H1 (cell line): ENCODE measurements around the gene THBS4. TPM values are rescaled to one million over a fixed set of nuclear protein-coding genes. Genes with fewer than 3 reads are reported as not detected.
"Not testable (repeated sequence)": the region's sequence is repeated elsewhere in the genome, so short reads cannot be mapped to it uniquely, and the experiment has no call there.

Experiments used
- CTCF ChIA-PET: fragments of 300-600 bp; sonication (Branson Sonifier 250); formaldehyde crosslinking; loops from one replicate; lab custom pipeline; 2021; ENCODE audit not compliant: partially characterized antibody; lab: Charles Lee
- POLR2A ChIA-PET: fragments of 300-600 bp; sonication (Branson Sonifier 250); formaldehyde crosslinking; loops from one replicate; lab custom pipeline; 2021; ENCODE audit warnings: inconsistent platforms; ENCODE audit not compliant: partially characterized antibody; lab: Charles Lee
- DNase-seq, 2 experiments: peaks; one replicate each; pipeline versions ENCODE4 v3.0.0 to v3.0.0-alpha.2; 2010 to 2022; ENCODE audit warnings: low spot score in 2 of 2, low read depth in 1 of 2, mixed read lengths in 1 of 2
- FAIRE-seq: peaks from 2 replicates; lab custom pipeline; 2011; peaks lifted over from hg19 to GRCh38; lab: Jason Lieb, UNC
- H2AFZ ChIP-seq: 2 replicates; pipeline ENCODE4 v1.8.1; 2012; ENCODE audit warnings: low read length, inconsistent platforms
- H2AK5ac ChIP-seq: 2 replicates; pipeline ENCODE4 v1.6.1; 2013; ENCODE audit warnings: low read depth, low read length
- H2BK120ac ChIP-seq: replicated peaks from 2 replicates; pipeline ENCODE3; 2013; ENCODE audit warnings: low read depth, low read length, inconsistent platforms
- H2BK12ac ChIP-seq: 2 replicates; pipeline ENCODE4 v1.6.1; 2013; ENCODE audit warnings: low read depth, low read length
- H2BK15ac ChIP-seq: 2 replicates; pipeline ENCODE4 v1.6.1; 2013; ENCODE audit warnings: low read length
- H2BK20ac ChIP-seq: 2 replicates; pipeline ENCODE4 v1.6.1; 2013; ENCODE audit warnings: low read length
- H2BK5ac ChIP-seq: 2 replicates; pipeline ENCODE4 v1.6.1; 2013; ENCODE audit warnings: low read depth, low read length
- H3K14ac ChIP-seq: 2 replicates; pipeline ENCODE4 v1.6.1; 2013; ENCODE audit warnings: inconsistent platforms; ENCODE audit not compliant: insufficient read length
- H3K18ac ChIP-seq: 2 replicates; pipeline ENCODE4 v1.6.1; 2013; ENCODE audit warnings: low read length; ENCODE audit errors: extremely low read depth
- H3K23ac ChIP-seq: 2 replicates; pipeline ENCODE4 v1.6.1; 2013; ENCODE audit warnings: inconsistent platforms; ENCODE audit not compliant: insufficient read length
- H3K23me2 ChIP-seq: 2 replicates; pipeline ENCODE4 v1.6.1; 2013; ENCODE audit warnings: low read depth, low read length
- H3K27ac ChIP-seq: 2 replicates; pipeline ENCODE4 v1.6.1; 2011; ENCODE audit warnings: low read depth, low read length, inconsistent platforms
- H3K27me3 ChIP-seq, 4 experiments: replicated peaks in 1 of 4; 1 replicate in 1 of 4; 2 replicates in 3 of 4; pipeline versions ENCODE4 v1.6.1 to v1.8.1; 2011 to 2013; ENCODE audit warnings: low read length in 3 of 4, mild to moderate bottlenecking in 3 of 4, inconsistent platforms in 2 of 4, mixed read lengths in 2 of 4, moderate library complexity in 1 of 4; ENCODE audit not compliant: control insufficient read depth in 3 of 4, insufficient read depth in 3 of 4; ENCODE audit errors: extremely low read depth in 1 of 4
- H3K36me3 ChIP-seq, 4 experiments: 2 replicates each; pipeline versions ENCODE4 v1.6.1 to v1.8.1; 2011 to 2013; ENCODE audit warnings: mild to moderate bottlenecking in 4 of 4, low read length in 3 of 4, moderate library complexity in 2 of 4, control low read depth in 1 of 4, inconsistent platforms in 1 of 4; ENCODE audit not compliant: insufficient read depth in 4 of 4, control insufficient read depth in 2 of 4
- H3K4ac ChIP-seq: replicated peaks from 2 replicates; pipeline ENCODE3; 2013; ENCODE audit warnings: low read length, low read depth, mixed read lengths, inconsistent platforms; ENCODE audit not compliant: insufficient read length
- H3K4me1 ChIP-seq, 4 experiments: replicated peaks in 1 of 4; 1 replicate in 1 of 4; 2 replicates in 3 of 4; pipeline versions ENCODE4 v1.6.1 to v1.8.1; 2011 to 2013; ENCODE audit warnings: low read length in 3 of 4, inconsistent platforms in 2 of 4, mixed read lengths in 1 of 4; ENCODE audit not compliant: insufficient read depth in 4 of 4, control insufficient read depth in 3 of 4
- H3K4me2 ChIP-seq, 2 experiments: 2 replicates each; pipeline versions ENCODE4 v1.6.1 to v1.8.1; 2011 to 2013; ENCODE audit warnings: low read depth in 2 of 2, low read length in 2 of 2, control low read depth in 1 of 2, inconsistent platforms in 1 of 2, mild to moderate bottlenecking in 1 of 2; ENCODE audit not compliant: insufficient read depth in 1 of 2
- H3K4me3 ChIP-seq, 4 experiments: fragments of 200-600, 300-600 bp in 1 of 4; sonication (generic), shearing (Covaris generic), sonication (Bioruptor Twin) in 1 of 4; 2 replicates each; pipeline versions ENCODE4 v1.5.1 to v1.8.1; 2011 to 2016; ENCODE audit warnings: low read length in 4 of 4, low read depth in 3 of 4, control low read depth in 2 of 4, inconsistent platforms in 2 of 4, mild to moderate bottlenecking in 2 of 4, mixed read lengths in 1 of 4, moderate library complexity in 1 of 4; ENCODE audit not compliant: insufficient read depth in 2 of 4; ENCODE audit errors: extremely low read depth in 1 of 4
- H3K56ac ChIP-seq: replicated peaks from 2 replicates; pipeline ENCODE3; 2013; ENCODE audit warnings: low read depth, mild to moderate bottlenecking, mixed read lengths, low read length, inconsistent platforms; ENCODE audit not compliant: insufficient read length
- H3K79me1 ChIP-seq: 2 replicates; pipeline ENCODE4 v1.6.1; 2013; ENCODE audit warnings: low read depth, low read length, control low read depth
- H3K79me2 ChIP-seq, 2 experiments: 2 replicates each; pipeline versions ENCODE4 v1.6.1 to v1.8.1; 2012 to 2013; ENCODE audit warnings: low read length in 2 of 2, mild to moderate bottlenecking in 2 of 2, inconsistent platforms in 1 of 2; ENCODE audit not compliant: insufficient read depth in 2 of 2, control insufficient read depth in 1 of 2
- H3K9ac ChIP-seq, 4 experiments: replicated peaks in 1 of 4; 1 replicate in 1 of 4; 2 replicates in 3 of 4; pipeline versions ENCODE4 v1.6.1 to v1.8.1; 2011 to 2013; ENCODE audit warnings: low read depth in 3 of 4, low read length in 3 of 4, control low read depth in 2 of 4, mild to moderate bottlenecking in 2 of 4, moderate library complexity in 2 of 4, inconsistent platforms in 1 of 4; ENCODE audit errors: extremely low read depth in 1 of 4
- H3K9me3 ChIP-seq, 2 experiments: 2 replicates each; pipeline versions ENCODE4 v1.6.1 to v1.8.1; 2012 to 2013; ENCODE audit warnings: mild to moderate bottlenecking in 2 of 2, moderate library complexity in 2 of 2, control low read depth in 1 of 2, inconsistent platforms in 1 of 2, low read depth in 1 of 2, low read length in 1 of 2, mixed read lengths in 1 of 2; ENCODE audit not compliant: insufficient read depth in 2 of 2
- H4K20me1 ChIP-seq, 2 experiments: replicated peaks in 1 of 2; 2 replicates each; pipeline versions ENCODE3 to v1.8.1; 2011 to 2013; ENCODE audit warnings: inconsistent platforms in 2 of 2, low read length in 2 of 2, mild to moderate bottlenecking in 1 of 2; ENCODE audit not compliant: insufficient read depth in 2 of 2, control insufficient read depth in 1 of 2
- H4K5ac ChIP-seq: 2 replicates; pipeline ENCODE4 v1.6.1; 2013; ENCODE audit warnings: low read length, low read depth, mixed read lengths, inconsistent platforms; ENCODE audit not compliant: insufficient read length
- H4K8ac ChIP-seq: 2 replicates; pipeline ENCODE4 v1.8.0; 2013; ENCODE audit warnings: mild to moderate bottlenecking, moderate library complexity, low read length, inconsistent platforms; ENCODE audit not compliant: insufficient read depth; ENCODE audit errors: extremely low read depth
- H4K91ac ChIP-seq: replicated peaks from 2 replicates; pipeline ENCODE3; 2013; ENCODE audit warnings: low read length, mixed read lengths, inconsistent platforms; ENCODE audit not compliant: insufficient read length
- WGBS, 2 experiments: shearing (Covaris generic) in 1 of 2; methylation state at CpG; one replicate each; pipeline versions ENCODE4 v1.1.6 to v1.1.7; 2013 to 2015; ENCODE audit warnings: low lambda C conversion rate in 2 of 2, mixed read lengths in 2 of 2, inconsistent platforms in 1 of 2, low coverage in 1 of 2, missing lambda C conversion rate in 1 of 2; ENCODE audit not compliant: insufficient replicate concordance in 2 of 2, insufficient coverage in 1 of 2, insufficient read length in 1 of 2; ENCODE audit errors: extremely low coverage in 1 of 2, missing lambda C conversion rate in 1 of 2; 5-methylcytosine and 5-hydroxymethylcytosine counted together
- polyA plus RNA-seq, 7 experiments: library from polyadenylated mRNA; depleted of rRNA in 3 of 7; stranded (reverse) in 5 of 7; unstranded in 2 of 7; fragments of >200 nt in 5 of 7; fragments of 200-250 nt in 2 of 7; gene quantifications; 1 replicate in 5 of 7; 2 replicates in 1 of 7; 4 replicates in 1 of 7; pipeline versions ENCODE4 v1.2.1 to v1.2.3, GENCODE V29; 2011 to 2013; ENCODE audit warnings: missing spikeins in 2 of 7, mixed read lengths in 2 of 7
- total RNA-seq: library from RNA; stranded (reverse); fragmentation: NEBNext Ultra II Directional; extraction: Animal tissue kit (Norgen Biotek cat#: 25700); gene quantifications from 2 replicates; pipeline ENCODE4 v1.2.1, GENCODE V29; 2021

THBS4 gene
- total and polyA plus RNA-seq, 2 of the 8 experiments (the other 6 are each of a cell fraction or from before 2014, with no cell fraction given): 12.8 to 25.4 TPM

- not testable (repeated sequence) for H4K91ac ChIP-seq, H3K27me3 ChIP-seq, H3K18ac ChIP-seq, DNase-seq, H3K56ac ChIP-seq, H2AFZ ChIP-seq, H3K9ac ChIP-seq, H2BK12ac ChIP-seq, H3K79me1 ChIP-seq, H3K4ac ChIP-seq, FAIRE-seq, H2BK15ac ChIP-seq, H2BK120ac ChIP-seq, H4K20me1 ChIP-seq, H3K79me2 ChIP-seq, H4K8ac ChIP-seq, H3K14ac ChIP-seq, H2BK5ac ChIP-seq, H3K9me3 ChIP-seq, H3K36me3 ChIP-seq, H2AK5ac ChIP-seq, H3K23me2 ChIP-seq, H3K27ac ChIP-seq, H3K23ac ChIP-seq
- ChIA-PET POLR2A (interaction anchor here (0.6 to 2.4 kb wide), 3 partner anchors 23 to 709 kb away, joined by 3 to 8 read pairs (median 3); no protein-coding TSS in a partner anchor), CTCF (interaction anchor here (0.7 to 2.0 kb wide), 3 partner anchors 8 to 22 kb away, joined by 5 to 10 read pairs (median 5); no protein-coding TSS in a partner anchor)
- Histone ChIP-seq H3K4me3 (0 out of 8 replicates have a peak overlapping the region, but pooled peaks of 1 of the 4 experiments have one; percentile 7), H4K5ac (peak overlapping the region; percentile 55), H3K4me2 (peak overlapping the region; percentile 16 to 28; a peak in 3 of 4 replicates), H2BK20ac (0 out of 2 replicates have a peak overlapping the region, but pooled peaks have one; percentile 43), H3K4me1 (peaks cover 6 to 19% (median 17%) of the 10 kb centered on the region in 4 experiments)
- 53% methylated on average over 5 of the region's 5 CpGs; no CpG with 5 or more reads in 1 of the 2 experiments for WGBS, 2 experiments
These were observed 76.3 kb downstream of the THBS4 start for GRCh38 chr5:80111376-80111990.
